Measurements from ENCODE around the gene CPED1. TPM values are rescaled to one million over a fixed set of nuclear protein-coding genes. Genes with fewer than 3 reads are reported as not detected.

Gene CPED1
- total RNA-seq, 1 experiment from 2014 or later = 0.44 TPM

DNA sequence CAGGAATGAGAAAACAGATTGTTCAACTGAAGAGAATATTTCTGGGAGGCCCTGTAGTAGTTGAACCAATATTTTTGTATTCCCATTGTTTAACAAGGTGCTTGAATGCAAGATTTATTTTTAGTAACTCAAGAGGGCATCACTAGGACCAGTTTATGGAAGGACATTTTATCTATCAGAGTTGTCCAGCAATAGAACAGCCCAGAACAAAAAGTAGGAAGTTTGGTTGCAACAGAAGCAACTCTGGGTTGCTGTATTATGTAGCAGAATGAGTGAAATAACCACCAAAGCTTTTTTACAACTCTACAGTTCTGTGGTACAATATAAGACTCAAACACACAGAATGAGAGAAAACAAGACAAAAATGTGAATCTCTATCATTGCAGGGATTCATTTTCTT lies 34.7 kb downstream of the CPED1 start:
- POLR2A ChIA-PET = no interaction called here
- no peak overlapping the region for H3K4me3 Mint-ChIP-seq
- H3K27me3 Mint-ChIP-seq (ENCODE audit: low read depth) = no peaks in the 10 kb centered on the region
- H3K36me3 Mint-ChIP-seq = no peaks in the 10 kb centered on the region
- H3K9me3 Mint-ChIP-seq = 0 out of 2 replicates have a peak, but pooled peaks cover 5% of the 10 kb centered on the region
- no peak for DNase-seq (ENCODE audit: low spot score)
- CTCF ChIA-PET = no interaction called here
- no peak overlapping the region for H3K27ac Mint-ChIP-seq
- ATAC-seq = no peak
- TF ChIP-seq, protein P1, sequence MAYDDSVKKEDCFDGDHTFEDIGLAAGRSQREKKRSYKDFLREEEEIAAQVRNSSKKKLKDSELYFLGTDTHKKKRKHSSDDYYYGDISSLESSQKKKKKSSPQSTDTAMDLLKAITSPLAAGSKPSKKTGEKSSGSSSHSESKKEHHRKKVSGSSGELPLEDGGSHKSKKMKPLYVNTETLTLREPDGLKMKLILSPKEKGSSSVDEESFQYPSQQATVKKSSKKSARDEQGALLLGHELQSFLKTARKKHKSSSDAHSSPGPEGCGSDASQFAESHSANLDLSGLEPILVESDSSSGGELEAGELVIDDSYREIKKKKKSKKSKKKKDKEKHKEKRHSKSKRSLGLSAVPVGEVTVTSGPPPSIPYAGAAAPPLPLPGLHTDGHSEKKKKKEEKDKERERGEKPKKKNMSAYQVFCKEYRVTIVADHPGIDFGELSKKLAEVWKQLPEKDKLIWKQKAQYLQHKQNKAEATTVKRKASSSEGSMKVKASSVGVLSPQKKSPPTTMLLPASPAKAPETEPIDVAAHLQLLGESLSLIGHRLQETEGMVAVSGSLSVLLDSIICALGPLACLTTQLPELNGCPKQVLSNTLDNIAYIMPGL (CRISPR knock-in tag; IDR thresholded peaks at IDR 0.05) = no peak
- TF ChIP-seq SOX15 (CRISPR knock-in tag; IDR thresholded peaks at IDR 0.05) (no peak), GRHL2 (CRISPR knock-in tag; IDR thresholded peaks at IDR 0.05; ENCODE audit: insufficient replicate concordance, severe bottlenecking) (no peak), TP53 (CRISPR knock-in tag; IDR thresholded peaks at IDR 0.05) (no peak), HMGA2 (CRISPR knock-in tag; IDR thresholded peaks at IDR 0.05) (no peak), NR1H2 (CRISPR knock-in tag; IDR thresholded peaks at IDR 0.05) (no peak), FOXP1 (CRISPR knock-in tag; IDR thresholded peaks at IDR 0.05; ENCODE audit: borderline replicate concordance) (no peak), ZNF416 (CRISPR knock-in tag; IDR thresholded peaks at IDR 0.05) (no peak), CREB1 (CRISPR knock-in tag; IDR thresholded peaks at IDR 0.05) (no peak)
- TF ChIP-seq, protein P2, sequence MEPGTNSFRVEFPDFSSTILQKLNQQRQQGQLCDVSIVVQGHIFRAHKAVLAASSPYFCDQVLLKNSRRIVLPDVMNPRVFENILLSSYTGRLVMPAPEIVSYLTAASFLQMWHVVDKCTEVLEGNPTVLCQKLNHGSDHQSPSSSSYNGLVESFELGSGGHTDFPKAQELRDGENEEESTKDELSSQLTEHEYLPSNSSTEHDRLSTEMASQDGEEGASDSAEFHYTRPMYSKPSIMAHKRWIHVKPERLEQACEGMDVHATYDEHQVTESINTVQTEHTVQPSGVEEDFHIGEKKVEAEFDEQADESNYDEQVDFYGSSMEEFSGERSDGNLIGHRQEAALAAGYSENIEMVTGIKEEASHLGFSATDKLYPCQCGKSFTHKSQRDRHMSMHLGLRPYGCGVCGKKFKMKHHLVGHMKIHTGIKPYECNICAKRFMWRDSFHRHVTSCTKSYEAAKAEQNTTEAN (CRISPR knock-in tag; IDR thresholded peaks at IDR 0.05) = no peak
- H3K4me1 Mint-ChIP-seq = peaks cover 11% of the 10 kb centered on the region

DNA sequence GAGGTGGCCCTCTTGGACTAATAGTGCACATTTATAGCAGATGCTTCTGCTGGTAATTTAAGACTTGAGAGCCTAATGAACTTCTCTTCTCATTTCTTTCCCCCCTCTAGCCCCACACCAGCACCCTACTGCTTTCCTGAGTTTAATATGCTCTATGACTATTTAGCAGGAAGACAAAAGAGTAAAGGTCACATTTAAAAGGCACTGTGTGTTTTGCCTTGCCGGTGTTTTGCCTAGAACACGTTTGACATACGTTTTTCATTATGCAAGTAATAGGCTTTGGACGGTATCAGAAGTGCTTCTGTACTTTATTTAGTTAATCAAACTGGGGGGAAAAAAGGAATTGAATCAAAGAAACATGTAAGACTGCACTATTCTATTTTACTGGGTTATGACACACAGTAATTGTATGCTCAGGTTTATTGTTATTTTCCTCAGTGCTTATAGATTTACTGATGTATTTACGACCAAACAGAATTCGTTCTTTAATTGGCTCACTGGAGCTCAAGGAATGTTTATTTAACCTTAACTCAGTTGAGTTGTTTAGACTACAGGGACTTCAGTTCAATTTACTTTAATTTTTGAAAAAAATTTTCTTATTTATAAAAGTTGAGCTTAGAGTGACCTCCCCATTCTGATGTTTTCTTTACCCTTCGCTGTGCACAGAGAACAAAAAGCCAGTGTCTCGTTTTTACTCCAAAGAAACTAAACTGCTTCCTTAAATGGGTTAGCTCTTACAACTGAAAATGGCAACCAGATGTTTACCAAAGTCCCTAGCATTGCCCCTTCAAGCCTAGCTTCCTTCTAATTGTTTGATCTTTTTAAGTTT lies 35.4 kb downstream of the CPED1 start:
- TF ChIP-seq GTF2I (CRISPR knock-in tag; conservative IDR thresholded peaks at IDR 0.05) = no peak
- TF ChIP-seq ZNF671 (CRISPR knock-in tag; IDR thresholded peaks at IDR 0.05) = no peak
- TF ChIP-seq, protein P1 (CRISPR knock-in tag; IDR thresholded peaks at IDR 0.05) = no peak
- 0 out of 2 replicates have a peak, but pooled peaks cover 5% of the 10 kb centered on the region for H3K9me3 Mint-ChIP-seq
- ChIA-PET CTCF (interaction anchor here (1.6 kb wide), 1 partner anchor 84 kb away, joined by 4 read pairs; no protein-coding TSS in a partner anchor), POLR2A (no interaction called here)
- no peak for ATAC-seq
- H3K27ac Mint-ChIP-seq = no peak overlapping the region
- peaks cover 13% of the 10 kb centered on the region for H3K4me1 Mint-ChIP-seq
- H3K27me3 Mint-ChIP-seq (ENCODE audit: low read depth) = no peaks in the 10 kb centered on the region
- DNase-seq (ENCODE audit: low spot score) = no peak
- H3K36me3 Mint-ChIP-seq = no peaks in the 10 kb centered on the region
- H3K4me3 Mint-ChIP-seq = no peak overlapping the region

DNA sequence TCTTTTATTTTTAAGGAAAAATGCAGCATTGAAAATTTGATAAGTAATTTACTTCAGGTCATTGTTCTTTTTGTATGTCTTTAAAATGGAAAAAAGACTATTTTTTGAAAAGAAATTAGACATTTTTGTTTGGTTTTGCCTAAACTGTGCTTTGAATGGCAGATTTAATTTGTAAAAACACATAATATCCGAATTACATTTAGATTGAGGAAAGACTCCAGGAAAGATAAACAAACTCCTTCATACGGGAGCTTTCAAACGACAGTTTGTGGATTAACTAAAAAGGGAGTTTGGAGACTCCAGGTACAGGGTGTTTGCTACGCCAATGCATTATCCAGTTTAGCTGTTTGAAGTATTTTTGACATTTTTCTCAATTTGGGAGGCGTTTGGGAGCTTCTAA lies 36.1 kb downstream of the CPED1 start:
- no peaks in the 10 kb centered on the region for H3K36me3 Mint-ChIP-seq
- no peak overlapping the region for H3K4me3 Mint-ChIP-seq
- H3K27ac Mint-ChIP-seq = no peak overlapping the region
- peaks cover 13% of the 10 kb centered on the region for H3K4me1 Mint-ChIP-seq
- DNase-seq (ENCODE audit: low spot score) (no peak), ATAC-seq (no peak)
- ChIA-PET CTCF (interaction anchor here (1.6 kb wide), 1 partner anchor 84 kb away, joined by 4 read pairs; no protein-coding TSS in a partner anchor), POLR2A (no interaction called here)
- no peaks in the 10 kb centered on the region for H3K27me3 Mint-ChIP-seq (ENCODE audit: low read depth)
- 0 out of 2 replicates have a peak, but pooled peaks cover 5% of the 10 kb centered on the region for H3K9me3 Mint-ChIP-seq
- TF ChIP-seq, protein P3, sequence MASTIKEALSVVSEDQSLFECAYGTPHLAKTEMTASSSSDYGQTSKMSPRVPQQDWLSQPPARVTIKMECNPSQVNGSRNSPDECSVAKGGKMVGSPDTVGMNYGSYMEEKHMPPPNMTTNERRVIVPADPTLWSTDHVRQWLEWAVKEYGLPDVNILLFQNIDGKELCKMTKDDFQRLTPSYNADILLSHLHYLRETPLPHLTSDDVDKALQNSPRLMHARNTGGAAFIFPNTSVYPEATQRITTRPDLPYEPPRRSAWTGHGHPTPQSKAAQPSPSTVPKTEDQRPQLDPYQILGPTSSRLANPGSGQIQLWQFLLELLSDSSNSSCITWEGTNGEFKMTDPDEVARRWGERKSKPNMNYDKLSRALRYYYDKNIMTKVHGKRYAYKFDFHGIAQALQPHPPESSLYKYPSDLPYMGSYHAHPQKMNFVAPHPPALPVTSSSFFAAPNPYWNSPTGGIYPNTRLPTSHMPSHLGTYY (CRISPR knock-in tag; IDR thresholded peaks at IDR 0.05) = no peak
- TF ChIP-seq NFE2L1 (CRISPR knock-in tag; IDR thresholded peaks at IDR 0.05) (no peak), ELF4 (CRISPR knock-in tag; IDR thresholded peaks at IDR 0.05; ENCODE audit: low read depth) (no peak)
- TF ChIP-seq, protein P4, sequence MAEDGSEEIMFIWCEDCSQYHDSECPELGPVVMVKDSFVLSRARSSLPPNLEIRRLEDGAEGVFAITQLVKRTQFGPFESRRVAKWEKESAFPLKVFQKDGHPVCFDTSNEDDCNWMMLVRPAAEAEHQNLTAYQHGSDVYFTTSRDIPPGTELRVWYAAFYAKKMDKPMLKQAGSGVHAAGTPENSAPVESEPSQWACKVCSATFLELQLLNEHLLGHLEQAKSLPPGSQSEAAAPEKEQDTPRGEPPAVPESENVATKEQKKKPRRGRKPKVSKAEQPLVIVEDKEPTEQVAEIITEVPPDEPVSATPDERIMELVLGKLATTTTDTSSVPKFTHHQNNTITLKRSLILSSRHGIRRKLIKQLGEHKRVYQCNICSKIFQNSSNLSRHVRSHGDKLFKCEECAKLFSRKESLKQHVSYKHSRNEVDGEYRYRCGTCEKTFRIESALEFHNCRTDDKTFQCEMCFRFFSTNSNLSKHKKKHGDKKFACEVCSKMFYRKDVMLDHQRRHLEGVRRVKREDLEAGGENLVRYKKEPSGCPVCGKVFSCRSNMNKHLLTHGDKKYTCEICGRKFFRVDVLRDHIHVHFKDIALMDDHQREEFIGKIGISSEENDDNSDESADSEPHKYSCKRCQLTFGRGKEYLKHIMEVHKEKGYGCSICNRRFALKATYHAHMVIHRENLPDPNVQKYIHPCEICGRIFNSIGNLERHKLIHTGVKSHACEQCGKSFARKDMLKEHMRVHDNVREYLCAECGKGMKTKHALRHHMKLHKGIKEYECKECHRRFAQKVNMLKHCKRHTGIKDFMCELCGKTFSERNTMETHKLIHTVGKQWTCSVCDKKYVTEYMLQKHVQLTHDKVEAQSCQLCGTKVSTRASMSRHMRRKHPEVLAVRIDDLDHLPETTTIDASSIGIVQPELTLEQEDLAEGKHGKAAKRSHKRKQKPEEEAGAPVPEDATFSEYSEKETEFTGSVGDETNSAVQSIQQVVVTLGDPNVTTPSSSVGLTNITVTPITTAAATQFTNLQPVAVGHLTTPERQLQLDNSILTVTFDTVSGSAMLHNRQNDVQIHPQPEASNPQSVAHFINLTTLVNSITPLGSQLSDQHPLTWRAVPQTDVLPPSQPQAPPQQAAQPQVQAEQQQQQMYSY (CRISPR knock-in tag; IDR thresholded peaks at IDR 0.05) = no peak
- TF ChIP-seq, protein P5, sequence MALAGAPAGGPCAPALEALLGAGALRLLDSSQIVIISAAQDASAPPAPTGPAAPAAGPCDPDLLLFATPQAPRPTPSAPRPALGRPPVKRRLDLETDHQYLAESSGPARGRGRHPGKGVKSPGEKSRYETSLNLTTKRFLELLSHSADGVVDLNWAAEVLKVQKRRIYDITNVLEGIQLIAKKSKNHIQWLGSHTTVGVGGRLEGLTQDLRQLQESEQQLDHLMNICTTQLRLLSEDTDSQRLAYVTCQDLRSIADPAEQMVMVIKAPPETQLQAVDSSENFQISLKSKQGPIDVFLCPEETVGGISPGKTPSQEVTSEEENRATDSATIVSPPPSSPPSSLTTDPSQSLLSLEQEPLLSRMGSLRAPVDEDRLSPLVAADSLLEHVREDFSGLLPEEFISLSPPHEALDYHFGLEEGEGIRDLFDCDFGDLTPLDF (CRISPR knock-in tag; IDR thresholded peaks at IDR 0.05) = no peak
- TF ChIP-seq, protein P6, sequence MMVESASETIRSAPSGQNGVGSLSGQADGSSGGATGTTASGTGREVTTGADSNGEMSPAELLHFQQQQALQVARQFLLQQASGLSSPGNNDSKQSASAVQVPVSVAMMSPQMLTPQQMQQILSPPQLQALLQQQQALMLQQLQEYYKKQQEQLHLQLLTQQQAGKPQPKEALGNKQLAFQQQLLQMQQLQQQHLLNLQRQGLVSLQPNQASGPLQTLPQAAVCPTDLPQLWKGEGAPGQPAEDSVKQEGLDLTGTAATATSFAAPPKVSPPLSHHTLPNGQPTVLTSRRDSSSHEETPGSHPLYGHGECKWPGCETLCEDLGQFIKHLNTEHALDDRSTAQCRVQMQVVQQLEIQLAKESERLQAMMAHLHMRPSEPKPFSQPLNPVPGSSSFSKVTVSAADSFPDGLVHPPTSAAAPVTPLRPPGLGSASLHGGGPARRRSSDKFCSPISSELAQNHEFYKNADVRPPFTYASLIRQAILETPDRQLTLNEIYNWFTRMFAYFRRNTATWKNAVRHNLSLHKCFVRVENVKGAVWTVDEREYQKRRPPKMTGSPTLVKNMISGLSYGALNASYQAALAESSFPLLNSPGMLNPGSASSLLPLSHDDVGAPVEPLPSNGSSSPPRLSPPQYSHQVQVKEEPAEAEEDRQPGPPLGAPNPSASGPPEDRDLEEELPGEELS (CRISPR knock-in tag; IDR thresholded peaks at IDR 0.05) = no peak

Measured in WTC11 (cell line).